HepG2 (cell line): Measurements from ENCODE around the gene ST6GALNAC6. TPM values are rescaled to one million over a fixed set of nuclear protein-coding genes. Genes with fewer than 3 reads are reported as not detected.

Source experiments
- DMAP1 ChIP-seq: IDR thresholded peaks from 2 replicates; pipeline ENCODE4 v1.6.1; 2016
- KDM1A ChIP-seq: IDR thresholded peaks from 2 replicates; pipeline ENCODE4 v1.6.1; 2016; ENCODE audit warnings: missing compliant biosample characterization
- KLF16 ChIP-seq, 2 experiments: sonication (generic) in 1 of 2; formaldehyde crosslinking in 1 of 2; IDR thresholded peaks; 2 replicates each; pipeline versions ENCODE4 v1.6.1 to v1.8.0; 2016 to 2023; ENCODE audit warnings: missing genetic modification reagents in 2 of 2, missing compliant biosample characterization in 1 of 2
- MAFF ChIP-seq: IDR thresholded peaks from 2 replicates; pipeline ENCODE4 v1.6.1; 2011; ENCODE audit warnings: low read depth, low read length, improper control_type of control experiment
- REL ChIP-seq: sonication (generic); formaldehyde crosslinking; conservative IDR thresholded peaks from 2 replicates; pipeline ENCODE4 v1.8.0; 2022; ENCODE audit warnings: mild to moderate bottlenecking, missing genetic modification reagents, moderate library complexity
- RFX1 ChIP-seq: fragments of 450-650 bp; IDR thresholded peaks from 2 replicates; pipeline ENCODE4 v1.6.1; 2017
- SCMH1 ChIP-seq: sonication (generic); formaldehyde crosslinking; IDR thresholded peaks from 2 replicates; pipeline ENCODE4 v1.9.0; 2021; ENCODE audit warnings: missing genetic modification reagents, mild to moderate bottlenecking, borderline replicate concordance
- SP2 ChIP-seq: sonication (generic); formaldehyde crosslinking; IDR thresholded peaks from 2 replicates; pipeline ENCODE4 v1.5.1; 2020; ENCODE audit warnings: mild to moderate bottlenecking, missing genetic modification reagents
- ZBTB38 ChIP-seq: sonication (generic); formaldehyde crosslinking; IDR thresholded peaks from 2 replicates; pipeline ENCODE4 v1.5.1; 2020; ENCODE audit warnings: mild to moderate bottlenecking, missing genetic modification reagents
- ZFP90 ChIP-seq: sonication (generic); formaldehyde crosslinking; IDR thresholded peaks from 2 replicates; pipeline ENCODE4 v1.8.0; 2022; ENCODE audit warnings: missing genetic modification reagents, mild to moderate bottlenecking, inconsistent platforms, borderline replicate concordance
- ZNF207 ChIP-seq: fragments of 450-650 bp; IDR thresholded peaks from 2 replicates; pipeline ENCODE4 v1.6.1; 2016; ENCODE audit warnings: antibody characterized with exemption, borderline replicate concordance
- ZNF652 ChIP-seq: IDR thresholded peaks from 2 replicates; pipeline ENCODE4 v1.6.1; 2016; ENCODE audit warnings: low read depth, borderline replicate concordance
- ZNF850 ChIP-seq: sonication (generic); formaldehyde crosslinking; conservative IDR thresholded peaks from 2 replicates; pipeline ENCODE4 v1.9.0; 2021; ENCODE audit warnings: mild to moderate bottlenecking, missing genetic modification reagents
- polyA plus RNA-seq, 8 experiments: library from polyadenylated mRNA; depleted of rRNA in 3 of 8; stranded (reverse) in 7 of 8; unstranded in 1 of 8; fragments of >200 nt; fragmentation: Illumina TruSeq in 4 of 8; extraction: Trizol in 4 of 8; gene quantifications; 2 replicates each; pipeline versions ENCODE4 v1.2.1 to v1.2.3, GENCODE V29; 2011 to 2016; ENCODE audit warnings: low read depth in 4 of 8, missing spikeins in 1 of 8, mixed read lengths in 1 of 8; ENCODE audit not compliant: insufficient read depth in 1 of 8
- total RNA-seq, 5 experiments: library from RNA; depleted of rRNA; stranded (reverse); fragments of >200 nt; fragmentation: Illumina TruSeq; extraction: Trizol; gene quantifications; 2 replicates each; pipeline ENCODE4 v1.2.3, GENCODE V29; 2016; ENCODE audit warnings: low read depth in 1 of 5
- TF ChIP-seq, protein P1 (sequence below): IDR thresholded peaks from 2 replicates; pipeline ENCODE4 v1.6.1; 2016; ENCODE audit warnings: missing compliant biosample characterization, missing genetic modification reagents, borderline replicate concordance
- TF ChIP-seq, protein P2 (sequence below), 2 experiments: fragments of 450-650 bp in 1 of 2; sonication (generic) in 1 of 2; formaldehyde crosslinking; IDR thresholded peaks; 2 replicates each; pipeline versions ENCODE4 v1.5.0 to v1.8.0; 2020 to 2022; ENCODE audit warnings: mild to moderate bottlenecking in 1 of 2, missing genetic modification reagents in 1 of 2
- TF ChIP-seq, protein P3 (sequence below): sonication (generic); formaldehyde crosslinking; IDR thresholded peaks from 2 replicates; pipeline ENCODE4 v1.4.0; 2020; ENCODE audit warnings: missing genetic modification reagents, mild to moderate bottlenecking, borderline replicate concordance
- TF ChIP-seq, protein P4 (sequence below): sonication (generic); formaldehyde crosslinking; IDR thresholded peaks from 2 replicates; pipeline ENCODE4 v1.5.1; 2020; ENCODE audit warnings: missing genetic modification reagents, mild to moderate bottlenecking, borderline replicate concordance
- TF ChIP-seq, protein P5 (sequence below): sonication (generic); formaldehyde crosslinking; IDR thresholded peaks from 2 replicates; pipeline ENCODE4 v1.8.0; 2022; ENCODE audit warnings: missing genetic modification reagents, mild to moderate bottlenecking, inconsistent platforms, borderline replicate concordance
- TF ChIP-seq, protein P6 (sequence below): sonication (generic); formaldehyde crosslinking; IDR thresholded peaks from 2 replicates; pipeline ENCODE4 v1.8.0; 2022; ENCODE audit warnings: missing genetic modification reagents, mild to moderate bottlenecking, moderate library complexity, borderline replicate concordance

The ST6GALNAC6 gene
- total and polyA plus RNA-seq, 2 of the 13 experiments (the other 11 are each of a cell fraction or from before 2014, with no cell fraction given): 18.5 to 65.4 TPM

DNA sequence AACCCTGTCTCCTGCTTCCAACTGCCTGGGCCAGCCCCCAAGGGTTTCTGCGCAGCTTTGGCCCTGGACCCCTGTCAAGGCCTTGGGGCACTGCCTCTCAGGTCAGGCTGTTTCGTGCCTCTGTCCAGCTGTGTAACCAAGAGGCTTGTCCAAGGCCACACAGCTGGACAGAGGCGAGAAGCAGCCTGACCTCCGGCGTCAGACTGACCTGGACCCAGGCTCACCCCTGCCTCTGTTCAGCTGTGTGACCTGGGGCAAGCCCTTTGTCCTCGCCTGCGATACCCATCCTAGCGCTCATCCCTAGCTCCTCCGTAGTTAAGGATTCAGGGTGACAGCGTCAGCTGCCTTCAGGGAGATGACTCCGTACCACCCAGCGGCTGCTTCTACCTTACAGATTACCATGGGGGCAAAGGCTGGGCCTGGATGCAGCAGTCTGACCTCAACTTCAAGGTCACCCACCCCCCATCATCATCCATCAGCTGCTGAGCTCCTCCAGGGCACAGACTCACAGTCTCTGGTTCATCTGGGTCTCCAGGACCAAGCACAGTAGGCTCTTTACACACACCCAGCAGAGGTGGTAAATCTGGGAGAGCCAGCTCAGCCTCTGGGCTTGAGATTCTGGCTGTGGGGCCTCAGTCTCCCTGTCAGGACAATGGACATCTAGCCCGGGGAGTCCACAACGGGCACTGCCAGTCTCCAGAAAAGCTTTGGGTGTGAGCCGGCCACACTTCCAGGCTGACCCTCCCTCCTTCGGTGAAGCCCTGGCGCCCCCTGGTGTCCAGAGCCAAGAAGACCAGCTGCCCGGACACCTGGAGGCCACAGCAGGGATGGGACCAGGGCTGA is 29.9 kb downstream of the ST6GALNAC6 start (continued):
- TF ChIP-seq KLF16 (CRISPR knock-in tag; IDR thresholded peaks at IDR 0.05): no peak
- TF ChIP-seq, protein P1, sequence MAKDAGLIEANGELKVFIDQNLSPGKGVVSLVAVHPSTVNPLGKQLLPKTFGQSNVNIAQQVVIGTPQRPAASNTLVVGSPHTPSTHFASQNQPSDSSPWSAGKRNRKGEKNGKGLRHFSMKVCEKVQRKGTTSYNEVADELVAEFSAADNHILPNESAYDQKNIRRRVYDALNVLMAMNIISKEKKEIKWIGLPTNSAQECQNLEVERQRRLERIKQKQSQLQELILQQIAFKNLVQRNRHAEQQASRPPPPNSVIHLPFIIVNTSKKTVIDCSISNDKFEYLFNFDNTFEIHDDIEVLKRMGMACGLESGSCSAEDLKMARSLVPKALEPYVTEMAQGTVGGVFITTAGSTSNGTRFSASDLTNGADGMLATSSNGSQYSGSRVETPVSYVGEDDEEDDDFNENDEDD (CRISPR knock-in tag): no peak
- no peak for TF ChIP-seq SP2
- TF ChIP-seq, protein P2, sequence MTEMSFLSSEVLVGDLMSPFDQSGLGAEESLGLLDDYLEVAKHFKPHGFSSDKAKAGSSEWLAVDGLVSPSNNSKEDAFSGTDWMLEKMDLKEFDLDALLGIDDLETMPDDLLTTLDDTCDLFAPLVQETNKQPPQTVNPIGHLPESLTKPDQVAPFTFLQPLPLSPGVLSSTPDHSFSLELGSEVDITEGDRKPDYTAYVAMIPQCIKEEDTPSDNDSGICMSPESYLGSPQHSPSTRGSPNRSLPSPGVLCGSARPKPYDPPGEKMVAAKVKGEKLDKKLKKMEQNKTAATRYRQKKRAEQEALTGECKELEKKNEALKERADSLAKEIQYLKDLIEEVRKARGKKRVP (CRISPR knock-in tag; IDR thresholded peaks at IDR 0.05): no peak
- TF ChIP-seq RFX1: no peak
- TF ChIP-seq, protein P3, sequence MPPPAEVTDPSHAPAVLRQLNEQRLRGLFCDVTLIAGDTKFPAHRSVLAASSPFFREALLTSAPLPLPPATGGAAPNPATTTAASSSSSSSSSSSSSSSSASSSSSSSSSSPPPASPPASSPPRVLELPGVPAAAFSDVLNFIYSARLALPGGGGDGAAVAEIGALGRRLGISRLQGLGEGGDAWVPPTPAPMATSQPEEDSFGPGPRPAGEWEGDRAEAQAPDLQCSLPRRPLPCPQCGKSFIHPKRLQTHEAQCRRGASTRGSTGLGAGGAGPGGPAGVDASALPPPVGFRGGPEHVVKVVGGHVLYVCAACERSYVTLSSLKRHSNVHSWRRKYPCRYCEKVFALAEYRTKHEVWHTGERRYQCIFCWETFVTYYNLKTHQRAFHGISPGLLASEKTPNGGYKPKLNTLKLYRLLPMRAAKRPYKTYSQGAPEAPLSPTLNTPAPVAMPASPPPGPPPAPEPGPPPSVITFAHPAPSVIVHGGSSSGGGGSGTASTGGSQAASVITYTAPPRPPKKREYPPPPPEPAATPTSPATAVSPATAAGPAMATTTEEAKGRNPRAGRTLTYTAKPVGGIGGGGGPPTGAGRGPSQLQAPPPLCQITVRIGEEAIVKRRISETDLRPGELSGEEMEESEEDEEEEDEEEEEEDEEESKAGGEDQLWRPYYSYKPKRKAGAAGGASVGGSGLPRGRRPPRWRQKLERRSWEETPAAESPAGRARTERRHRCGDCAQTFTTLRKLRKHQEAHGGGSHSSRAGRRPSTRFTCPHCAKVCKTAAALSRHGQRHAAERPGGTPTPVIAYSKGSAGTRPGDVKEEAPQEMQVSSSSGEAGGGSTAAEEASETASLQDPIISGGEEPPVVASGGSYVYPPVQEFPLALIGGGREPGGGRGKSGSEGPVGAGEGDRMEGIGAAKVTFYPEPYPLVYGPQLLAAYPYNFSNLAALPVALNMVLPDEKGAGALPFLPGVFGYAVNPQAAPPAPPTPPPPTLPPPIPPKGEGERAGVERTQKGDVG: peak; percentile 34; the same call in 1 of the 2 replicates
- TF ChIP-seq DMAP1 (CRISPR knock-in tag): no peak
- no peak for TF ChIP-seq MAFF
- TF ChIP-seq, protein P4, sequence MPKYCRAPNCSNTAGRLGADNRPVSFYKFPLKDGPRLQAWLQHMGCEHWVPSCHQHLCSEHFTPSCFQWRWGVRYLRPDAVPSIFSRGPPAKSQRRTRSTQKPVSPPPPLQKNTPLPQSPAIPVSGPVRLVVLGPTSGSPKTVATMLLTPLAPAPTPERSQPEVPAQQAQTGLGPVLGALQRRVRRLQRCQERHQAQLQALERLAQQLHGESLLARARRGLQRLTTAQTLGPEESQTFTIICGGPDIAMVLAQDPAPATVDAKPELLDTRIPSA (CRISPR knock-in tag): no peak
- no peak for TF ChIP-seq ZNF652 (CRISPR knock-in tag)
- no peak for TF ChIP-seq SCMH1
- TF ChIP-seq, protein P5, sequence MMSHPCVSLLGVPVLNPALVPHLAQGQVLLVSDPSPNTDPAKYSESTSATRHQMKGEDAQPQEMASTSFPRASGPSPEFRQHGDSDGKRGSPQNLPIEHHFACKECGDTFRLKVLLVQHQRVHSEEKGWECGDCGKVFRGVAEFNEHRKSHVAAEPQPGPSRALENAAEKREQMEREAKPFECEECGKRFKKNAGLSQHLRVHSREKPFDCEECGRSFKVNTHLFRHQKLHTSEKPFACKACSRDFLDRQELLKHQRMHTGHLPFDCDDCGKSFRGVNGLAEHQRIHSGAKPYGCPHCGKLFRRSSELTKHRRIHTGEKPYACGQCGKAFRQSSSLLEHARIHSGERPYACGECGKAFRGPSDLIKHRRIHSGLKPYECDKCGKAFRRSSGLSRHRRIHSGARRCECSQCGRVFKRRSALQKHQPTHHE: no peak
- TF ChIP-seq, protein P6, sequence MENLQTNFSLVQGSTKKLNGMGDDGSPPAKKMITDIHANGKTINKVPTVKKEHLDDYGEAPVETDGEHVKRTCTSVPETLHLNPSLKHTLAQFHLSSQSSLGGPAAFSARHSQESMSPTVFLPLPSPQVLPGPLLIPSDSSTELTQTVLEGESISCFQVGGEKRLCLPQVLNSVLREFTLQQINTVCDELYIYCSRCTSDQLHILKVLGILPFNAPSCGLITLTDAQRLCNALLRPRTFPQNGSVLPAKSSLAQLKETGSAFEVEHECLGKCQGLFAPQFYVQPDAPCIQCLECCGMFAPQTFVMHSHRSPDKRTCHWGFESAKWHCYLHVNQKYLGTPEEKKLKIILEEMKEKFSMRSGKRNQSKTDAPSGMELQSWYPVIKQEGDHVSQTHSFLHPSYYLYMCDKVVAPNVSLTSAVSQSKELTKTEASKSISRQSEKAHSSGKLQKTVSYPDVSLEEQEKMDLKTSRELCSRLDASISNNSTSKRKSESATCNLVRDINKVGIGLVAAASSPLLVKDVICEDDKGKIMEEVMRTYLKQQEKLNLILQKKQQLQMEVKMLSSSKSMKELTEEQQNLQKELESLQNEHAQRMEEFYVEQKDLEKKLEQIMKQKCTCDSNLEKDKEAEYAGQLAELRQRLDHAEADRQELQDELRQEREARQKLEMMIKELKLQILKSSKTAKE (CRISPR knock-in tag): peak; percentile 22; the same call in 1 of the 2 replicates
- TF ChIP-seq ZBTB38 (CRISPR knock-in tag): 0 out of 2 replicates have a peak, but pooled peaks have one; percentile 28
- TF ChIP-seq ZNF207: no peak
- 0 out of 2 replicates have a peak, but pooled peaks have one; percentile 66 for TF ChIP-seq ZNF850 (CRISPR knock-in tag)
- no peak for TF ChIP-seq ZFP90
- TF ChIP-seq REL: no peak
- no peak for TF ChIP-seq KDM1A (CRISPR knock-in tag)
